Activated CD4-positive, alpha-beta T cell treated with anti-CD3 and anti-CD28 coated beads, Interleukin-10, Interleukin-2, amounts not matched to agents 100 ng/mL and 50 ng/mL, durations not matched to agents 16 hours and 8 hours (primary cell): ENCODE results near the gene TNFAIP2.
A peak's percentile ranks its signal among the peaks of the same experiment; 100 is the strongest.
"Not testable (repeated sequence)": the region's sequence is repeated elsewhere in the genome, so short reads cannot be mapped to it uniquely, and the experiment has no call there.

Experiments
- DNase-seq: peaks from one replicate; pipeline ENCODE4 v3.0.0-alpha.2; 2020

The TNFAIP2 gene

DNA sequence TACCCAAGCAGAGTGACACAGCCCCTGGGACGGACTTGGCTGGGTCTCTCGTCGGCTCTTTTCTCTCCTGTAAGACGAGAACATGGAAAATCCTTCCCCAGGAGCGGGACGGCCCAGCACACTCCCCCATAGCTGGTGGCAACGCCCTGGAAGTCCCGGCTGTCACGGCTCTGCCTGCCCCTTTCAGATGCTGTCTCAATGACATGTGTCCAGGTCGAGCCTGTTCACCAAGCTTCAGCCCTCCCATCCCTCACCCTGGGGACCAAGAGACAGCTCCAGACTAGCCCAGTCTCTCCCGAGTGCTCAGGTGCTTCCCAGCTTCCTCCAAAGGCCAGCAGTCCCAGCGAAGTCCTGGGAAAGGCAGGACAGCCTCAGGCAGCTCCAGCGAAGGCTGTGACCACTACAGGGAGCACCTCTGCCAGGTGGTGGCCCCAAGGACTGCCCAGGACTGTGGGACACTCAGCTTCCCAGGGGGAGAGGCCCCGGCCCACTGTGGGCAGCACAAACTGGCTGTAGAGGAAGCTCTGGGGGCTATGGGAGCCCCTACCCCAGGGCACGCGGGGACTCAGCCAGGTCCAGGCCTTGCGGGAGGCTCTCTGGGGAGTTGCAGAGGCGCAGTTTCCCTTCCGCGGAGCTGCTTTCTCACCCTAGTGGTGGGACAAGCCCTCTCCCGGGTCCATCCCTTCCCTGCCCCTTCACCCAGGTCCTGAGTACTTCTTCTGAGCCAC, 33.6 kb downstream of the TNFAIP2 start:
- DNase-seq = no peak

DNA sequence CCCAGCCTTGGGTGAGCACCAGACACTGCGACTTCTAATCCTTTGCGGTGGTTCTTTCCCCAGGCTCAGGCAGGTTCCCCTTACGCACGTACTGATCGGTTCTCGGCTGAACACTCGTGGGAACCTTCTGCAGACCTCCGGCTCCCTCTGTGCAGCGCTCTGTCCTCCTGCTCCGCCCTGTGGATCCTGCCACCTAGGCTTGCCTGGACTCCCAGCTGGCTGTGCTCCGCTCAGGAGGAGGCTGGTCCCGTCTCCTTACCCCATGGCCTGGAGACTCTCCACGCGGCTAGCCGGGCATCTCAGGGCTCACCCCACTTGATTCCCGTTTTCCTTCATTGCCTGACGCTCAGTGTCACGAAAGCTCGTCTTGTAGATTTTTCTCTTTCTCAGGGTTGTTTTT, 34.7 kb downstream of the TNFAIP2 start:
- no peak for DNase-seq

DNA sequence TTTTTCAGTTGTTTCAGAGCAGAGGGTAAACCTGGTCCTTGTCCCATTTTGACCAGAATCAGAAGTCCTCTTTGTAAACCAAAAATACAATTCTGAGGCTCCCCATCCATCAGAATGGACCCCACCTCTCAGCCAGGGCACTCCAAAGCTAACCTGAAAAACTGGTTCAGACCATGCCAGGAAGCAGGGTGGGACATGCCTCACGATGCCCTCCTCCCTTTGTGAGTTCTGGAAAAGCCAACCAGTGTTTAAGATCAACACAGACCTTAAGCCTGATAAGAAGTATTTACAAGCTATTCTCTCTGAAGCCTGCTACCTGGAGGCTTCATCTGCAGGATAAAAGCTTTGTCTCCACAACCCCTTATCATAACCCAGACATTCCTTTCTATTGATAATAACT, 35.4 kb downstream of the TNFAIP2 start:
- DNase-seq = no peak

DNA sequence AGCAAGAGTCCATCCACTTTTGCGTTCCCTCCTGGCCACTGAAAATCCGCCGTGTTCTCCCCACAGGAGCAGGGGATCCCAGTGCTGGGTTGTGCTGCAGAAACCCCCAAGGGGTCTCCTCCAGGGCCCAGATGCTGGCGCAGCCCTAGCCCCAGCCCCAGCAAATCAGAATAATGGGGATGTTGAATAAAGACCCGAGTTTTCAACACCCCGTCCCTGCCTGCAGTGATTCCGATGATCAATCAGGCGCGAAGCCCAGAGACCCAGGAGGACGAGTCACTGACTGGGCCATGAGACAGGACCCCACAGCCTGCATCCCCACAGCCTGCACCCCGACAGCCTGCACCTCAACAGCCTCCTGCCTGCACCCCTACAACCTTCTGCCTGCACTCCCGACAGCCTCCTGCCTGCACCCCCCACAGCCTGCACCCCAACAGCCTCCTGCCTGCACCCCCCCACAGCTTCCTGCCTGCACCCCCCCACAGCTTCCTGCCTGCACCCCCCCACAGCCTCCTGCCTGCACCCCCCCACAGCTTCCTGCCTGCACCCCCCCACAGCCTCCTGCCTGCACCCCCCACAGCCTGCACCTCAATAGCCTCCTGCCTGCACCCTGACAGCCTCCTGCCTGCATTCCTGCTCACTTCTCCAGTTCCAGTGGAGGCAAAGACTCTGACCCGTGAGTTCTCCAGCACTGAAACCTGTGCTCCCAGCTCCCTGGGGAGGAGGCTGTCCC, 37.2 kb downstream of the TNFAIP2 start:
- DNase-seq = no peak

DNA sequence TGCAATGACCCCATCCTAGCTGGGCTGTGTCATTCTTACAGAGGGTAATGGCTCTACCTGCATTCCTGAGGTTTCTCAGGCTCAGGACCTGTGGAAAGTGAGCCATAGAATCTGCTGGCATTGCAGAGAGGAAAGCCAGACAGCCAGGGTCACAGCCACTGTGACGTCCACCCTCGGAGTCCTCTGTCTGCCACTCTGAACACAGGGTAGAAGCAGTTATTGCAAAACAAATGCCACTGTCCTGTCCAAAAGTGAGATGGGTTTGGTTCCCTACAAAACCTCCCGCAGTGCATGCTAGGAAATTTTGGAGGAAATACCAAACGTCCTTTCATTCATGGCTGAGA, 37.8 kb downstream of the TNFAIP2 start:
- no peak for DNase-seq

DNA sequence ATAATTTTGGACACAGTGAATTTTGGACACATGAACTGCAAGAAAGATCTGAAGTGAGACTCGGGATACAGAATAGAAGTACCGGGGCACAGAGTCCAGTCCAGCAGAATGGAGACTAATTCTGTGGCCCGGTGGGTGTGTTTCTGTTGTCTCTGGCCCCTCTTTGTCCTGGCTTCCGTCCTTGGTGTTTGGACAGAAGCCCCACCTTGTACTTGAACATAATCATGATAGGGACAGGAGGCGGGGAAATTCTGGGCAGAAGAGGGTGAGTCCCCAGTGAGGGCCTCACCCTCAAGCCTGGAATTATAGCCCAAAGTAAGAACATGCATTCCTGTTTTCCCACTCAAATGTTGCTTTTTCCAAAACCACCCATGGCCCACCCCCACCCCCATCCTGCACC, 39.9 kb downstream of the TNFAIP2 start:
- DNase-seq = no peak

DNA sequence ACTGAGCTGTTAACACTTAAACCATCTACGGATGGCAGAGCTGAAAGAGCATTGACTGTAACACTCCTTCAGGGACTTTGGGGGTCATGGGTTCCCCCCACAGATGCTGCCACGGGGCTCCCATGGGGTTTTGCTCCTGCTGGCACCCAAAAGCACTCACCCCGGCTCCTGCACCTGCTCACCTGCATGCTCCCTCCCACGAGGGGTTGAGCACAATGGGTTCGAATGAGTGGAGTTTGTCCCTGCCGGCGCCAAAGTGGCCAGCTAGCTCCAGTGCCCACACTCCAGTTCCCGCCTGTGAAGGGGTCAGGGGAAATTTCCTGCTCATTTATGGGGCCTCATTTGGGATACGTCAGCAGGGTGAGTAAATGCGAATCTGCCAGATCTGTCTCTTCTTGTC, 40.7 kb downstream of the TNFAIP2 start:
- no peak for DNase-seq

DNA sequence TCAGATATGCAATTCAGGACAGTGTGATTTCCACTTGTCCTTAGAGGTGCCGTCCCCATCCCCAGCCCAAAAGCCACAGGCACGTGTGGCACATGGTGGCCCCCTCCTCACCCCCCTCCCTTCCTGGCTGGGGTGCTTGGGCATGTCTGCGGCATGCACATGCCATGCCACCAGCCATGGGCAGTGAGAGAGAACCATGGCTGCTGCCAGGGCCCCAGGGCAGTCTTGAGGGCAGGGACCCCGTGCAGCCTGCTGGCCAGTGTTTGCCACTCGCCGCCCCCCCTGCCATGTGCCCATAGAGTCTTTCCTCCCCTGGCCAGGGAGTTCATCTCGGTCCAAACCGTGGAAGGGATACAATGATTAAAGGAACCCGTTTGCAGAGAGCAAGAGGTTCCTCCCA, 41.5 kb downstream of the TNFAIP2 start:
- DNase-seq = no peak

DNA sequence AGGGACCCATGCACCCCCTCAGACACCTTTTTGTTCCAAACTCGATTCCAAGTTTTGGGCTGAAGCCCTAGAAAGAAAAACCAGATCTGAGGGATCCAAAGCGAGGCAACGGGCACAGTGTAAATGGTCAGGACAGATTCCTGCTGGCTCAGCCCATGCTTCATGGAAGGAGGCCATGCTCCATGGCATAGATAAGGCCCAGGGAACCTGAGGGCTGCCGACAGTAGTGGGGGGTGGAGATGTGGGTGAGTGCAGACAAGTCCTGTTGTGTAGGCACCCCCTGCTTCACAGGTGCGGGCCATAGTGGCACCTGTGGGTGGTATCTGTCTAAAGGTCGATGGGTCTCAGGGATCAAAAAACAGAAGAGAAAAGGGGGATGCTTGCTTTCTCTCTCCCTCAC, 42.1 kb downstream of the TNFAIP2 start:
- DNase-seq = no peak

DNA sequence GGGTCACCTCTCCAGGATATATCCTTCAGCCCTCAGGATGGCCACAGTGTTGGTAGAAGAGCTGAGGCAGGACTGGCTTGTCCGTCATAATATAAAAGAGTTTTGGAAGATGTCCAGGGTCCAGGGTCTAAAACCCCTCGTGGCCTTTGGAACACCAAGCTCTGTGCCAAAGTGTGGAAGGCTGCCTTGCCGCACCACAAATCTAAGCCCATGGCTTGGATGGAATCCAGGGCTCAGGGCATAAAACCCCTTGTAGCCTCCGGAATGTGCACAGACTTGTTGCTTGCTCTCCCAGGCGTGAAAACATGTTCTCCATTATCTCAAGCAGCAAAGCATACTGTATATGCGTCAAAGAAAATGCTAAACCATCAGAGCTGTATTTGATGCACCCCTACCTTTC, 46.7 kb downstream of the TNFAIP2 start:
- DNase-seq = no peak

DNA sequence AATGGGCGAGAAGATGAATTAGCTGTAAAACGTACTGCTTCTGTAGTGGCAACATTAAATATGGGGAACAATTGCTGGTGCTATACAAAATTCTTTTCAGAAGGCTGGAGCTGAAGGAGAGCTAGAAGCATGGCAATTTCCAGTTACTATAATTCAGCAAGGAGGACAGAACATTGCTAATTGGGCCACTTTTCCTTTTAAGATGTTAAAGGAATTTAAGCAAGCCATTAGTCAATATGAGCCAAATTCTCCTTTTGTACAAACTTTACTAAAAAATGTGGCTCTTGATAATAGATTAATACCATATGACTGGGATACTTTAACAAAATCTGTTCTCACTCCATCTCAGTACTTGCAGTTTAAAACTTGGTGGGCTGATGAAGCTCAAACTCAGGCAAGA, 47.9 kb downstream of the TNFAIP2 start:
- DNase-seq = not testable (repeated sequence)

DNA sequence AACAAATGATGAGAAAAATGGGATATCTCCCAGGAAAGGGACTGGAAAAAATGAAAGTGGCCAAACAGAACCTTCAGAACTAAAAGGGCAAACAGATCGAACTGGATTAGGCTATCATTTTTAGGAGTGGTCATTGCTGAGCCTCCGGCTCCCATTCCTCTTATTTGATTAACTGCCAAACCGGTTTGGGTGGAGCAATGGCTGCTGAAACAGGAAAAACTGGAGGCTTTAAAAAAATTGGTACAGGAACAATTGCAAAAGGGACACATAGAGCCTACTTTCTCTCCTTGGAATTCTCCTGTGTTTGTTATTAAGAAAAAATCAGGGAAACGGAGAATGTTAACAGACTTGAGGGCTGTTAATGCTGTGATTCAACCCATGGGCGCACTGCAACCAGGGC, 49.7 kb downstream of the TNFAIP2 start:
- DNase-seq = no peak

DNA sequence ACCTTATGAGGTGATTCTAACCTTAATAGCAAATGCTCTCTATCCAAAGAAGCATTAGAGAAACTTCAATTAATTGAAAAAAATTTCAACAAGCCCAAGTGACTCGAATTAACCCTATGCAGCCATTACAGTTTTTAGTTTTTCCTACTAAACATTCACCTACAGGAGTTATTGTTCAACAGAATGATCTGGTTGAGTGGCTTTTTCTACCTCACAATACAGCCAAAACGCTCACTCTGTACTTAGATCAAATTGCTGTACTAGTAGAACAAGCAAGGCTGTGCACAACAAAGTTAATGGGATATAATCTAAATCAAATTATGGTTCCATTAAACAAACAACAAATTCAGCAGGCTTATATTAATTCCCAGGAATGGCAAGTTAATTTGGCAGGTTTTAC, 50.6 kb downstream of the TNFAIP2 start:
- DNase-seq = not testable (repeated sequence)

DNA sequence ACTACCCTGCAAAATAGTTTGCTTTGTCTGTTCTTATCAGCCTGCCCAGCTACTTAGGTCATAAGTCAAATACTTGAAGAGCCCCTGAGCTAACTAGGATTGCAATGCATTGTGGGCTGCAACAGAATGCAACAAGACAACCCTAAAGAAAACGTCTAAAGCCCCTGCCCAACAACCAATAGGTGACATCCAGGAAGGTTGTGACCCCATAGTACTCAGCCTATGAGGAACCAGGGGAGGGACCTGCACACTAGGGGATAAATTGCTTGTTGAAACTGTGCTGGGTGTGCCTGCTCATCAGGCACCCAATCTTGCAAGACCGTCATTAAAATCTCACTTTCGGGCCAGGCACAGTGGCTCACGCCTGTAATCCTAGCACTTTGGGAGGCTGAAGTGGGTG, 52.9 kb downstream of the TNFAIP2 start:
- not testable (repeated sequence) for DNase-seq

DNA sequence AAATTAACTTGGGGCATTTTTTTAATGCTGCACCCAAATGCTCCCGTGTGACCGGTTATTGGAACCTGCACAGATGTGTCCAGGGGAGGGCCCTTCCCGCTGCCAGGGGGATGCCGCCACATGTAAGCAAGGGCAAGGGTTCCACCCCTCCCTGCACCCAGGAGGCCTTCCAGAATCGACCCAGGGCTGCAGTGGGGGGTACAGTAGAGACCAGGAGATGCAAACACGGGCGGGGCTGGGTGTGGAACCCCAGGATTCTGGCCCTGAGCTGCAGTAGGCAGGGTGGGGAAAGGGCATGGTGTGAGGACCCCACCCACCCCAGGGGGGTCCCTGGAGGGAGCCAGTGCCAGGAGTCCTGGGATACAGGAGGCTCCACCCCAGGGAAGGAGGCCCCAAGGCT, 54.1 kb downstream of the TNFAIP2 start:
- DNase-seq = no peak

DNA sequence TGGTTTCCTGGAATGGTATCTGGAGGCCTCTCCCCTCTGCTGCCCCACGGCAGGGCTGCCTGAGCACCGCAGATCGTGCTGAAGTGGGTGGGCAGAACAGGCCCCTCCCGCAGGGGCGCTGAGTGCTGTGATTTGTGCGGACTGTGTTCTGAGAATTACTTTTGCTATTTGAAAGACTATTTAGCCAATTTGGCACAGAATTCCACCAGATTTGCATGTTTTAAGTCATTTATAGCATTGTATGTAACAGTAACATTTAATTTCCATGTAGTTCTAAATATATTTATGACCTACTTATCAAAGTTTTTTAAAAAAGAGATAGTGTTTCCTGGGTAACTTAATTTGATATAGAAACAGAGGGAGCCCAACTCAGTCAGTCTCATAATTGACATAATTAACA, 55.3 kb downstream of the TNFAIP2 start:
- DNase-seq = no peak

DNA sequence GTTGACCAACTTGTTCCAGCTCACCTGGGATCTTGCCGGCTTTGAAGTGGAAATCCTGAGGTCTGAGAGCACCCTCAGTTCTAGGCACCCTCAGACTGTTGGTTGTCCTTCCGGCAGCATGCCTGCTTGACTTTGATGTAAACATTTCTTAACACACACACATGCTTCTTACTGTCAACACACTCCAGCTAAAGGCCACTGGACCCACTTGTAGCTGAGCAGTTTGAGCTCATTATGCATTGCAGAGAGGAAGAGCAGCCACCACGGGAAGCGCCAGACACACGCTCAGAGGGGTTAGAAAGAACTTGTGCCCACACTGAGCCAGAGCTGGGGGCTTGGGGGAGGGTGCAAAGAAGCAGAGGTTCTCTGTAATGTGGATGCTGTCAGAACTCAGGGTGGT, 55.8 kb downstream of the TNFAIP2 start:
- DNase-seq = no peak

DNA sequence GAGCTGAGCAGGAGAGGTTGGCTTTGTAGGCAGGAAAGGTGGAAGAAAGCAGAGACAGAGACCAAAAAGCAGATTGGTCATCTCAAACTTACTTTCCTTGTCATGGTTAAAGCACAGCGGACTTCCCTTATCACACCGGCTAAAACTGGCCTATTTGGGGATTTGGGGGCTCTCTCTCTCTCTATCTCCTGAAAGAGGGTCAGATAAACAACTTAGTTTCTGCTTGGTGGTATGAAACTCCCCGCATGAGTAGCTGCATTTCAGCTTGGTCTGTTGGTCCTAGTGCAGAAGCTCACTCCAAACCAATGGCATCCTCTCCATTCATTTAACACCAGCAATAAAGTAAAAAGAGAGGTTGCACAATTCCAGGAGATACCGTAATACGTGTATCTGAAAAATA, 57.1 kb downstream of the TNFAIP2 start:
- no peak for DNase-seq

DNA sequence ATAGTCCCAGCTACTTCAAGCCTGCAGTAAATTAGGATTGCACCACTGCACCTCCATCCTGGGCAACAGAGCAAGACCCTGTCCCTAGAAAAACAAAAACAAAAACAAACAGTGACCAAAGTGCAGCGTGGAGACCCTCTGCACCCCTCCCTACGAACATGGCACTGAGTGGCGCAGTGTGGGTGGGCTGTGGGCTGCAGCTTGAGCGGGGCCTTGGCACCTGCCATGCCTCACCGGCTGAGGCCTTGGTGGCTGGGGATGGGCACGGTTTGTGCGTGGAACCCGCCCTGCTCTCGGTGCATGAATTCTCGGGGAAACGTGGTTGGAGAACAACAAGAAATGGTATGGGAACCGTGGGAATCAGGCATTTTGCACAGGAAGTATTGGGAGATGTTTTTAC, 60.8 kb downstream of the TNFAIP2 start:
- DNase-seq = no peak

DNA sequence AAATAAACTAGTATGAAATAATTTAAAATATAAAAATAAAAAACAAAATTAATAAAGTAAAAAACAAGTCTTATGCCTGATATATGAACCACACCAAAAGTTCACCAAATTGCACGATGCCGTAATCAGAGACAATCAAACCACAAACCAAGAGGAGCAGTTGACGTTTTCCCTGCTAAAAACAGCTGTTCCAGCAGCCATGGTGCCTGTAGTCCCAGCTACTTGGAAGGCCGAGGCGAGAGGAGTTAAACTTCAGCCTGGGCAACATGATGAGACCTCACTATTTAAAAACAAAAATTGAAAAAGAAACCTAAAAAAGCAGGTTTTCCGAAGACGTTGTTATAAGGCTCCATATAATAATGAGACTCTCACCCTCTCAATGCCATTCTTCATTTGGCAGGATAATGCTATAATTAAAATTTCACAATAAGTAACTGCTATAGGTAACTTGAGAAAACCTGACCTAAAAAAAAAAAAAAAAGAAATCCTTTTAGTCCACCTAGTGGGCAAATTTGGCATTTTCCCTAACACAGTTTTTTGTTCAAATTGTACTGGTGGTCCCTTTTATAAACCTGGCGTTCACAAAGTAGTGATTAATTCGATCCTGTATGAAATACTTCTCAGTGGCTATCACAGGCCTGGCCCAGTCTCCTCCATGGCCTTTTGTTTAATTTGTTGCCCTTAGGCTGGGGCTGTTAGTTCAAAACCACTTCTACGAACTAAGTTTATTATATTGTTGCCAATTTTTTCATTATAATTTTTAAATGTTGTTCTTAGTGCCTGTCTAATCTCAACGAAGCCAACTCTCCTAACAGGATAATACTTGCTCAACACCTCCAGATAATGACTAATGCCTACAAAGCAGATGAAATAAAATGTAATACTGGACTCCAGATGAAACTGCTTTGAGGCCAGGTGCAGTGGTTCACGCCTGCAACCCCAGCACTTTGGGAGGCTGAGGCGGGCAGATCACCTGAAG, 62.1 kb downstream of the TNFAIP2 start:
- peak; percentile 7 for DNase-seq

DNA sequence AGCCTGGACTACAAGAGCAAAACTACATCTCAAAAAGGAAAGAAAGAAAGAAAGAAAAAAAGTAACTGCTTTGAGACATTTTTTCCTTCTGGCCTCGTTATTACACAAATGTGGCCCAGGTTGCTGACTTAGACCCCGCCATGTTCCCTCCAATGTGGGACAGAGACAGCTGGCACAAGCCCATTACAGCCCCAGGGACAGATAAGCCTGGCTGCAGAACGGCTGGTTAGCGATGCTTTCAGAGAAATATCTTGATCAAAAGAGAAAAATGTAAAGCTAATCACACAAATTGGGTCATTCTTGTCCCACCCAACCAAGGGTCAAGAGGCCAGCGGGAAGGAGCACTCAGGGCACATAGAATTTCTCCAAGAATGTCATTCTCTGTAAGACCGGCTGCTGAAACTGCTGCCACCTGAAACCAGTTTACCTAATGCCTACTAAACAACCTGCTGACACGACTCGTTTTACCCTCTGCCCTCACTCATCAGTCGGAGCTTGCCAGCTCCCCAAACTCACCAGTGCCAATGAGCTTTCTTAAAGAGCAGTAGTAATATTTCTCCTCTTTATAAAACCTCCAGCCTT, 63.1 kb downstream of the TNFAIP2 start:
- no peak for DNase-seq
